Measurements from ENCODE around the gene ZNF318.

ZNF318 gene

DNA sequence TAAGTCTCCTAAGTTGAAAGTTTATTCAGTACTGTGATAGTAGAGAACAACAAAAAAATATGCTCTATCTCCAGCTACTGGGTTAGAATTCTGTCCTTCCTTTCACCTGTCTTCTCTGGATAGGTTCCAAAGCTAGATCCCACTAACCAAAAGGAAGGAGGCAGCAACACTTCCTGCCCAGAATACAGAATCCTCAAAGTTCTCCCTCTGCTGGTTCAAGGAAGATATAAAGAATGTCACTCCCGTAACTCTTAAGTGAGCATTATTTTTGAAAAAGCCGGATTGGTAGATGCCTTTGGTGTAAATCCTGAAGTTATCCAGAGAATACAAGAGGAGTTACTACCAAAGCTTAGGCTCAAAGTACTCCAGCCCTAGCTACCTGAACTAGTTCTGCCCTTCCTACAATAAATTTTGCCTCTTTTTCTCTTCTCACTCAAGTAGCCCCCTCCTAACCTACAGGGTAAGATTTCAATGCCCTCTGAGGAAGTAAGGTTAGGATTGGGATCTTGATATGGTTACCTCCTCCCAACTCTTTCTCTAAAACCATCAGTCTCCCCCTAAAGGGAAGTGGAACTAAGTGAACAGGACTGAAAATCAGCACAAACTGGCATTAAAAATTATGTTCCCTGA lies 34.9 kb downstream of the ZNF318 start:
- H3K4me1 ChIP-seq = no peaks in the 10 kb centered on the region
- H3K4me3 ChIP-seq (ENCODE audit: low read depth, low read length) = no peak overlapping the region
- H3K9me3 ChIP-seq = no peaks in the 10 kb centered on the region
- TF ChIP-seq, protein P1, sequence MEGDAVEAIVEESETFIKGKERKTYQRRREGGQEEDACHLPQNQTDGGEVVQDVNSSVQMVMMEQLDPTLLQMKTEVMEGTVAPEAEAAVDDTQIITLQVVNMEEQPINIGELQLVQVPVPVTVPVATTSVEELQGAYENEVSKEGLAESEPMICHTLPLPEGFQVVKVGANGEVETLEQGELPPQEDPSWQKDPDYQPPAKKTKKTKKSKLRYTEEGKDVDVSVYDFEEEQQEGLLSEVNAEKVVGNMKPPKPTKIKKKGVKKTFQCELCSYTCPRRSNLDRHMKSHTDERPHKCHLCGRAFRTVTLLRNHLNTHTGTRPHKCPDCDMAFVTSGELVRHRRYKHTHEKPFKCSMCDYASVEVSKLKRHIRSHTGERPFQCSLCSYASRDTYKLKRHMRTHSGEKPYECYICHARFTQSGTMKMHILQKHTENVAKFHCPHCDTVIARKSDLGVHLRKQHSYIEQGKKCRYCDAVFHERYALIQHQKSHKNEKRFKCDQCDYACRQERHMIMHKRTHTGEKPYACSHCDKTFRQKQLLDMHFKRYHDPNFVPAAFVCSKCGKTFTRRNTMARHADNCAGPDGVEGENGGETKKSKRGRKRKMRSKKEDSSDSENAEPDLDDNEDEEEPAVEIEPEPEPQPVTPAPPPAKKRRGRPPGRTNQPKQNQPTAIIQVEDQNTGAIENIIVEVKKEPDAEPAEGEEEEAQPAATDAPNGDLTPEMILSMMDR (IDR thresholded peaks at IDR 0.05; ENCODE audit: low read depth, low read length) = peak; percentile 62
- DNase-seq = no peak
- H3K36me3 ChIP-seq = peaks cover 12% of the 10 kb centered on the region
- no peaks in the 10 kb centered on the region for H3K27me3 ChIP-seq

DNA sequence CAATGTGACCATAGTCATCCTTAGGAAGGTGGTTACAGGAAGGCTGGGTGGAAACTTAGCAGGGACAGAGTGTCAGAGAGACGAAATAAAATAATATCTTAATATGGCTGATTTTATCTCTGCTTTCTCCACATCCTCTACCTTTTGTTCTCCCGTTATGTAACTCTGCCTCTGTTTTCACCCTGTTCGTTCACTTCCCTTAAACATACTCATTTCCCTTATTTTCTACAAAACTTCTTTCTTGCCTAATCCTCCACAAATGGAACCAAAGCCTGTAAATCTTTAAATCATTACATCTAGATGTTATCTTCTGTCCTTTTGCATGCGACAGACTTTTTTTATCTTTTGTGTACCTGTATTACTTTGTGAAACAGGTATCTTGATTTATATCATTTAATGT lies 37.6 kb downstream of the ZNF318 start:
- H3K9me3 ChIP-seq = no peaks in the 10 kb centered on the region

DNA sequence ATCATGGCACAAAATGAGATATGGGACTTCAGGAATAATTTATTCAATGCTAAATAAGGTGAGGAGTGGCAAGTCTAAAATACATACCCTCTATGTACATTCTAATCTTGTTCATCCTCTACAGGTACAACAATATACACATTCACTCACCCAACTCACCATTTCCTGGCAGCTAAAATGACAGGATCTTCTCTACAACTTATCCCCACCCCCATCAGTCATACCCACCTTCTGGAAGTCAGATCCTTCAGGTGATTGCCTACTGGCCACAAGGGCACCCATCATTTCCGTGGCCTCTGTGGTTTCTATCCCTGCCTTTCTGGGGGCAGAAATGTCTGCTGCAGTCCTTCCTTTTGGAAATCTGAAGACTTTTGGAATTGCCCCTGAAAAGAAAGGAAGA lies 38.0 kb downstream of the ZNF318 start:
- no peaks in the 10 kb centered on the region for H3K9me3 ChIP-seq
- DNase-seq = no peak
- H3K36me3 ChIP-seq = no peaks in the 10 kb centered on the region
- no peaks in the 10 kb centered on the region for H3K4me1 ChIP-seq
- H3K27me3 ChIP-seq = no peaks in the 10 kb centered on the region
- H3K4me3 ChIP-seq (ENCODE audit: low read depth, low read length) = no peak overlapping the region
- TF ChIP-seq, protein P1 (IDR thresholded peaks at IDR 0.05; ENCODE audit: low read depth, low read length) = no peak

More for the DNA sequence above, 37.6 kb downstream of the ZNF318 start:
- no peak for DNase-seq
- H3K4me1 ChIP-seq = no peaks in the 10 kb centered on the region
- no peaks in the 10 kb centered on the region for H3K36me3 ChIP-seq
- H3K27me3 ChIP-seq = no peaks in the 10 kb centered on the region
- H3K4me3 ChIP-seq (ENCODE audit: low read depth, low read length) = no peak overlapping the region
- TF ChIP-seq, protein P1 (IDR thresholded peaks at IDR 0.05; ENCODE audit: low read depth, low read length) = no peak

DNA sequence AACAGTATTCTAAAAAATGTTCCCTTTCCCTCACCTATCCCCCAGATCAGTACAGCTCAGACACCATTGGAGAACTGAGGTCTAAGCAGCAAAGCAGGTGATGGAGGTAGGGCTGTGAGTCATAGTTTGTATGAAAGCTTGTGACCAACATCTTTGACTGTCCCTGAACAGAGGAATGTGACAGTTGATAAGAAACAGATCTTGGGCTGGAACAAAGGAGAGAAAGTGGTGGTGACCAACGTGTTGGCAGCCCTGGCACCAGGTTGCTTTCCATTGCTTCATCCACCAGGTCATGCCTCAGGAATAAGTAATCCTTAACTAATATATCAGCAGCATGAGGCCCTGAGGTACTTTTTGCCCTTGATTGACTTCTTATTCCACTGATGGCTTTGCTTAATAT lies 40.9 kb downstream of the ZNF318 start:
- Histone ChIP-seq H3K9me3 (no peaks in the 10 kb centered on the region), H3K4me1 (no peaks in the 10 kb centered on the region), H3K4me3 (ENCODE audit: low read depth, low read length) (no peak overlapping the region), H3K36me3 (no peaks in the 10 kb centered on the region), H3K27me3 (no peaks in the 10 kb centered on the region)
- no peak for DNase-seq
- TF ChIP-seq, protein P1 (IDR thresholded peaks at IDR 0.05; ENCODE audit: low read depth, low read length) = no peak

DNA sequence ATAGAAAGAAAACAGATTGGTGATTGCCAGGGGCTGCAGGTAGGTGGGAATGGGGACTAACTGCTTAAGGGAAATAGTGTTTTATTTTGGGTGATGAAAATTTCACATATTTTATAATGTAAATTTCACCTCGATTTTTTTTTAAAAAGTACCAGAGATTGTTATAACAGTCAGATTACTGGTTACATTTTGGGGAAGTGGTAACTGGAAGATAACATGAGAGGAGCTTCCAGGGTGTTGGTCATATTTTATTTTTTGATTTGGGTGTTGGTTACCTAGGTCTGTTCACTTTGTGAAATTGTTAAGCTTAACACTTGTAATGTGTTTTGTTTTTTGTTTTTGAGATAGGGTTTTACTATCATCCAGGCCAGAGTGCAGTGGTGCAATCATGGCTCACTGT lies 43.6 kb downstream of the ZNF318 start:
- Histone ChIP-seq H3K27me3 (no peaks in the 10 kb centered on the region), H3K9me3 (no peaks in the 10 kb centered on the region), H3K4me3 (ENCODE audit: low read depth, low read length) (no peak overlapping the region), H3K36me3 (no peaks in the 10 kb centered on the region), H3K4me1 (no peaks in the 10 kb centered on the region)
- TF ChIP-seq, protein P1 (IDR thresholded peaks at IDR 0.05; ENCODE audit: low read depth, low read length) = no peak
- DNase-seq = no peak

DNA sequence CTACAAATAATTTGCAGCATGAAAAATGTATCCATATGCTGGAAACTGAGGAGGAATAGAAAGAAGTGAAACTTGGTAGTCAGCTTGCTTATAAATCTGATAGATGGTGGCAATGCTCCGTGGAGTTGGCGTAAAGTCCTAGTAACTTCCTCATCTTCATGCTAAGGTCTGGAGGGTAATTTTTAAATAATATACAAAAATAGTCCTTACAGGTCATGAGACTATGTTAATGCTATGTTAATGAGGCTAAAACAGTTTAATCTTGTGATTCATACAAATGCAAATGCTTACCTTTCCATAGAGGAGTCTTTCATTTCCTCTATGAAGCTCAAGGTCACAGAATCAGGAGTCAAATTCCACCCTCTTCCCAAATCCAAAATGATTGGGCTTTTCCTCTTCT lies 51.4 kb downstream of the ZNF318 start:
- no peaks in the 10 kb centered on the region for H3K36me3 ChIP-seq
- H3K4me3 ChIP-seq (ENCODE audit: low read depth, low read length) = no peak overlapping the region
- no peak for DNase-seq
- H3K27me3 ChIP-seq = no peaks in the 10 kb centered on the region
- H3K9me3 ChIP-seq = no peaks in the 10 kb centered on the region
- TF ChIP-seq, protein P1 (IDR thresholded peaks at IDR 0.05; ENCODE audit: low read depth, low read length) = no peak
- no peaks in the 10 kb centered on the region for H3K4me1 ChIP-seq

All from BE2C (cell line).